ENCODE results near the gene ABCC9.

DNA sequence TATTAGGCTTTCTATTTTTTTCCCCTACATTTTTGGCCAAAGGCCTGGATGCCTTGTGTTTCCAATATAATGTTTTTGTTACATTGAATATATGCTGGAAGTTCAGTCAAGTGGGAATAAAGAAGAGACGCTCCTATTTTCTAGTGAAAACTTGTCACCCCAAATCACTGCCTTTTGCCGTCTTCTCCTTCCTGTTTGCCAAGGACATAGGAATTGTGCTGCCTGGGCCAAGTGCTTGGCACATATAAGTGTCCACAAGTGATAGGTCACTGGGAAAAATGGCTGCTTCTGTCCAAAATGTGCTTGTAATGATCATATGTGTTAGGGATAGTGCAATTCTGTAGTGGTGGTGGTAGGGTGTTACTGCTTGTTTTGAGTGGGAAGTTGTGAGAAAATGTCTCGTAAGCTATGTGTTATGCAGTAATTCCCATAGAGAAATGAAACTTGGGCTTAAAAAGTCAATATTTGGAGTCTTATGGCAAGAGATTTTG, 155.1 kb downstream of the ABCC9 start:
- TF ChIP-seq, protein P1, sequence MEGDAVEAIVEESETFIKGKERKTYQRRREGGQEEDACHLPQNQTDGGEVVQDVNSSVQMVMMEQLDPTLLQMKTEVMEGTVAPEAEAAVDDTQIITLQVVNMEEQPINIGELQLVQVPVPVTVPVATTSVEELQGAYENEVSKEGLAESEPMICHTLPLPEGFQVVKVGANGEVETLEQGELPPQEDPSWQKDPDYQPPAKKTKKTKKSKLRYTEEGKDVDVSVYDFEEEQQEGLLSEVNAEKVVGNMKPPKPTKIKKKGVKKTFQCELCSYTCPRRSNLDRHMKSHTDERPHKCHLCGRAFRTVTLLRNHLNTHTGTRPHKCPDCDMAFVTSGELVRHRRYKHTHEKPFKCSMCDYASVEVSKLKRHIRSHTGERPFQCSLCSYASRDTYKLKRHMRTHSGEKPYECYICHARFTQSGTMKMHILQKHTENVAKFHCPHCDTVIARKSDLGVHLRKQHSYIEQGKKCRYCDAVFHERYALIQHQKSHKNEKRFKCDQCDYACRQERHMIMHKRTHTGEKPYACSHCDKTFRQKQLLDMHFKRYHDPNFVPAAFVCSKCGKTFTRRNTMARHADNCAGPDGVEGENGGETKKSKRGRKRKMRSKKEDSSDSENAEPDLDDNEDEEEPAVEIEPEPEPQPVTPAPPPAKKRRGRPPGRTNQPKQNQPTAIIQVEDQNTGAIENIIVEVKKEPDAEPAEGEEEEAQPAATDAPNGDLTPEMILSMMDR (IDR thresholded peaks at IDR 0.05): no peak
- TF ChIP-seq POLR2AphosphoS5 (IDR thresholded peaks at IDR 0.05): no peak
- TF ChIP-seq POLR2A (IDR thresholded peaks at IDR 0.05): no peak
- TF ChIP-seq EP300 (IDR thresholded peaks at IDR 0.05): no peak
